ENCODE data around the gene VPS37B.

Gene VPS37B

GRCh38 chr12:122852336-122853275, 43.3 kb downstream of the VPS37B start:
- DNase-seq (ENCODE audit: low read depth), result no peak

DNA sequence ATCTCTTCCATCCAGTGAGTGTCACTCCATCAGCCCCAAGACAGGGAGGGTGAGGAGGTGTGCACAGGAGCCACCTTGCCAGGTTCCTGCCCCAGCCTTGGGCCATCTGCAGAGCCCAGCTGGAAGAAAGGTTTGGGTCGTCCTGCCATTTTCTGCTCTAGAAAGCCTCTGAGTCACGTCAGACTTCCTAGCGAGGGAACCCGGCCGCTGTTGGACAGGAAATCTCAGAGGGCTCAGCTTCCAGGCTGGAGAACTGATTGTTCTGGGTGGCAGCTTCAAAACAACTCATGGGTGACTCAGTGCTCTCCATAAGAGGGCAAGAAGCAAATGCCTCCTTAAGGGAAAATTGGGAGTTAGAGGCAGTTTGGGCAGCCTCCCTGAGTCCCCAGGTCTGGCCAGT, 44.1 kb downstream of the VPS37B start:
- DNase-seq (ENCODE audit: low read depth), result no peak

- DNase-seq (ENCODE audit: low read depth), result no peak
These were observed 45.1 kb downstream of the VPS37B start for GRCh38 chr12:122850695-122851350.

DNA sequence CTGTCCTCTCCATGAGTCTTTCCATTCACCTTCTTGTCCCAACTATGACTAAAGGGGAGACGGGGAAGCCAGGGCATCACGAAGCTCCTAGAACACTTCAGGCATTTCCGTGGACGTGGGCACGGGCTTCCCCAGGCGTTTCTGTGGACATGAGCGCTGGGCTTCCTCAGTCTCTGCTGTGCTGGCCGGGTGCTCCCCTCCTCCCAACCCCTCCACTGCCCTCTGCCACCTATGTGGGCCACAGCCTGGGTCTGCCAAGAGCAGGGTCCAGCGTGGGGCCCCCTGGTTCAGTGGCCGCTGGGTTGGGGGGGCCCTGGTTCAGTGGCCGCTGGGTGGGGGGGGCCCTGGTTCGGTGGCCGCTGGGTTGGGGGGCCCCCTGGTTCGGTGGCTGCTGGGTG, 45.9 kb downstream of the VPS37B start:
- no peak for DNase-seq (ENCODE audit: low read depth)

DNA sequence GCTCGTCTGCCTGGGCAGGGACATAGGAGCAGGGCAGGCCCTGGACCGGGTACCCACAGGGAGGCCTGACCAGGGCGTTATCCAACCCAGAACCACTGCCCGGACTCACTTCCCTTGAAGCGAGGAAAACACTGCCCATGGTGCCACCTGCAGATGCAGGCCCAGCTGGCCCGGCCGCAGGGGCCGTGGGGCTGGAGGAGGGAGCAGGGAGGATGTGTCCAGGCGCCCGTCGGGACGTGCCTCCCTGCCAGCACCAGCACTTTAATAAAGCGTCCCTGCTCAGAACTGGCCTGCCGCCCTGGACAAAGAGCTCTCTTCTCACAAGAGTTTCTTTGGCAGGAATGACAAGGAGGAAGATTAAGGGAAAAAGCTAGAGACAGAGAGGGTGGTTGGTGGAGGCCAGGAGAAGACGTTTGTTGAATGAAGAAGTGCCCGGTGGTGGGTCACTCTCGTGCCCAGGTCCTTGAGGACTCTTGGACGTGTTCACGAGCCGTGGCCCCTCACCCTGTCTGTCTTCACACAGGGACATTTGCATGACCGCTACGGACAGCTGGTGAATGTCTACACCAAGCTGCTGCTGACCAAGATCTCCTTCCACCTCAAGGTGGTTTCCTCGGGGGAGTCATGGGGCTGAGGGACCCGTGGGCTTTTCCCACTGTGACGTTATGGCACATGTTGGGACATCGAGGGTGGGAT, 46.4 kb downstream of the VPS37B start:
- DNase-seq (ENCODE audit: low read depth), result no peak

DNA sequence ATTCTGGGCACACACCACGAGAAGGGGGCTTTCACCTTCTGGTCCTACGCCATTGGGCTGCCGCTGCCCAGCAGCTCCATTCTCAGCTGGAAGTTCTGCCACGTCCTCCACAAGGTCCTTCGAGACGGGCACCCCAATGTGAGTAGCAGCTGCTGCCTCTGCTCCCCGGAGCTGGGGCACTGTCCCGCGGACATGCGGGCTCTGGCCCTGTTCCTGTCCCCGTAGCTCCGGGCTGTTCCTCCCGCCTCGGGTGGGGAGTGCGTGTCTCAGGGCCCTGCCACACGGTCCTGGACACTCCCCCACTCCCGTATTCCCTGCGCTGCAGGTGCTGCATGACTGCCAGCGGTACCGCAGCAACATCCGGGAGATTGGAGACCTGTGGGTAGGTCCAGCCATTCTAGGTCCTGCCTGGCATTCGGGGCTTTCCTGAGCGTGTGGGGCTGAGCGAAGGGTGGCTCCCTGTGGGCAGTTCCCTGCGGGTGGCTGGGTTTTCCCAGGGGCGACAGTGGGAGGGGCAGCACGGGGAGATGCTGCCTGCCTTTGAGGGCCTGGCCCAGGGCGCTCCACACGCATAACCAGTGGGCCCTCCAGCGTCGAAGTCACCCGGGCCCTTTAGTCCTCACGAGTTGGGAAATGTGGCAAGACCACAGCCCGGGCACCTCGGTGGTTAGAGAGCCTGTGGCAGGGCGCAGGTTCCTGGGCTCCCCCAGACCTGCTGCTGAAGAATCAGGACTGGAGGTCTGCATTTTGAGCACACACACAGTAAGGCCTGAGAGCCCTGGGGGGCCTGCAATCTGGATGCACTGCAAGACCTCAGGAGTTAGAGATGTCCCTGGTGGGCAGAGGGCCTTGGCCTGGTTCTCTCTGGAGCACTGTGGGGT, 47.2 kb downstream of the VPS37B start:
- DNase-seq (ENCODE audit: low read depth), result no peak

- no peak for DNase-seq (ENCODE audit: low read depth)
These were observed 48.0 kb downstream of the VPS37B start for GRCh38 chr12:122847921-122848421.

- DNase-seq (ENCODE audit: low read depth), result no peak
These were observed 48.4 kb downstream of the VPS37B start for GRCh38 chr12:122847516-122847836.

DNA sequence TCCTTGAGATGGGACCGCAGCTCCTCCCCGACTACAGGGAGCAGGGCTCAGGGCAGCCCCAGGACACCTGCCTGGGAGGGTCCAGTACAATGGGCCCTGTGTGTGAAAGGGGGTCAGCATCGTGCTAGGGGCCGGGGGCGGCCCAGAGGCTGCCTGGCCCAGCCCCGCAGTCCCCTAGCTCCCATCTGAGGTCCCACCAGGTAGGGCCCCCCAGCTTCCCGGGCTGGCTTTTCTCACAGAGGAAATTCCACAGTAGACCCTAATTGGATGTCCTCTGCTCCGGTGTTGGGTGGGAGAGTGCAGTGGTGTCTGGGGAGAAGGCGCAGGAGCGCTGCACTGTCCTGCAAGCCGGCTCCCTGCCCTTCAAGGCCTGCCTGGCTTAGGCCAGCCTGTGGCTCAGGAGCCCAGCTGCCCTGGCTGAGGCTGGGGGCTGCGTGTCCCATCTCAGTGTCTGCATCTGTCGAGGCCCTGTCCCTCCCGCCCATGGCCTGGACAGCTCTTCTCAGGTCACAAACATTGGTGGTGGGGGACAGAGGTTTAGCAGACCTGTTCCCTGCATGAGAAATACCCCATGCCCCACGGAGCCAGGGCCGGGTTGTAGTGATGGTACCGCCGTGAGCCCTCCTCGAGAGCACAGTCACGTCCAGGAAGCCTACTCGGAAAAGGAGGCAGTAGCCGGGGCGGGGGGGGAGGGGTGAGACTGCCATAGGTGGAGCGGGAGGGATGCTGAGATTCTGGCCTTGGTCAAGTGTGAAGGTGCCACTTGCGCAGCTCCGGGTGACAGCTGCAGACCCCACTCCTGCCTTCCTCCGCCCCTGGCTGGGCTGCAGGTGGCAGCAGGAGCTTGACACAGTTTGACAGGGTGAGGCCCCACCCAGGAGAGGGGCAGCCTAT, 49.1 kb downstream of the VPS37B start:
- DNase-seq (ENCODE audit: low read depth), result no peak

- no peak for DNase-seq (ENCODE audit: low read depth)
These were observed 49.9 kb downstream of the VPS37B start for GRCh38 chr12:122845865-122846621.

- no peak for DNase-seq (ENCODE audit: low read depth)
These were observed 50.7 kb downstream of the VPS37B start for GRCh38 chr12:122845041-122845864.

DNA sequence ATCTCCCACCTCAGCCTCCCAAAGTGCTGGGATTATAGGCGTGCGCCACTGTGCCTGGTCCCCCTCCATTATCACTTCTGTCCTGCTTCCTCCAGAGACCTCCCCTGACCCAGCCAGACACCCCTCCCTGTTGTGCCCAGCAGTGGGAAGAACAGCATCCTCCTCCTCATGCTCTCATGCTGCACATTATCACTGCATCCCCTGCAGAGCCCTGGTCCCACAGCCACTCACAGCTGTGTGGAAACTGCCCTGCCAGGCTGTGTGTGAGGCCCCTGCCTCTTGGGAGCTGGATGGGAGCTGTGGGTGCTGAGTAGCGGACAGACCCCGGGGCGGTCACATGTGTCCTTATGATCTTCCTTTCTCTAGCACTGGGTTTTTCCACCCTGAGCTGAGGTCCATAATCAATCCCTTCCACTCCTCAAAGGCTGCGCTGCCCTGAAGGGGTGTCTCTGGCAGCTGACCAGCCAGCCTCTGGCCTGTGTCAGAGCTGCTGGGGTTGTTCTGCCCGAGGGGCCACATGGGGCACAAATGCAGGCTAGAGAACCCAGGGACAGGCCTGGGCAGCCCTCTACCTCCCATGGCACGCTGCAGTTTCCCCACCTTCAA, 51.5 kb downstream of the VPS37B start:
- no peak for DNase-seq (ENCODE audit: low read depth)

GRCh38 chr12:122843455-122843854, 52.5 kb downstream of the VPS37B start:
- no peak for DNase-seq (ENCODE audit: low read depth)

GRCh38 chr12:122842505-122843405, 53.2 kb downstream of the VPS37B start:
- DNase-seq (ENCODE audit: low read depth), result no peak

DNA sequence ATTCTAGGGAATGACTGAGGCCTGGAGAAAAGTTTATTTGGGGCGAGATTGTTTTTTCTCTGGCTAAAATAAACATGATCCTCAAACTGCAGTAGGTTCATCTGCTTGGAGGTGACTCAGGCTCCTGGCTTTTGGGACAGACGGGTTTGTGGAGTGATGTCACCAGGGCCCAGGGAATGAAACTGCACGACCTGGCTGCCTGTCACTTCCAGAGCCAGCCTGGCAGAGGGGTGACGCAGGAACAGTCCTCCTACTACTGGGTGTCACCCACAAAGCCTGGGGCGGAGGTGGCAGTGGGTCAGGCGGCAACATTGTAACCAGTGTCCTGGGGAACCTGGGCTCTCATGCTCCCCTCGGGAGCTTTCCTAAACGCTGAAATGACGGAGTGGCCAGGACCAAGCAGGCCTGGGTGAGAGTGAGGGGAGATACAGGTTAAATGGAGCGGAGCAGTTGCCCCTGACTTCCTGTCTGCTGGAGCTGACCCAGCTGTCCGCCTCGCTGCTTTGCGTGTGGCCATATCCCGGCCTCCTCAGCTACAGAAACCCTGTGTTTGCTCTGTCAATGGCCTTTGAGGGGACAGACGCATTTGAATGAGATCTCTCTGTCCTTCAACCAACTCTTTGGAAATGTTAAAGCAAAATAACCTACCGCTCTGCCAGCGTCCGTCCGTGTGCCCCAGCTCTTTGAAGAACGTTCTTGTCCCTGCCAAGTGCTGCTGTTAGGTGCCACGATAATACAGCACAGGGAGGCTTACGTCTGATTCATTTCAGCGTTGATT, 54.2 kb downstream of the VPS37B start:
- no peak for DNase-seq (ENCODE audit: low read depth)

DNA sequence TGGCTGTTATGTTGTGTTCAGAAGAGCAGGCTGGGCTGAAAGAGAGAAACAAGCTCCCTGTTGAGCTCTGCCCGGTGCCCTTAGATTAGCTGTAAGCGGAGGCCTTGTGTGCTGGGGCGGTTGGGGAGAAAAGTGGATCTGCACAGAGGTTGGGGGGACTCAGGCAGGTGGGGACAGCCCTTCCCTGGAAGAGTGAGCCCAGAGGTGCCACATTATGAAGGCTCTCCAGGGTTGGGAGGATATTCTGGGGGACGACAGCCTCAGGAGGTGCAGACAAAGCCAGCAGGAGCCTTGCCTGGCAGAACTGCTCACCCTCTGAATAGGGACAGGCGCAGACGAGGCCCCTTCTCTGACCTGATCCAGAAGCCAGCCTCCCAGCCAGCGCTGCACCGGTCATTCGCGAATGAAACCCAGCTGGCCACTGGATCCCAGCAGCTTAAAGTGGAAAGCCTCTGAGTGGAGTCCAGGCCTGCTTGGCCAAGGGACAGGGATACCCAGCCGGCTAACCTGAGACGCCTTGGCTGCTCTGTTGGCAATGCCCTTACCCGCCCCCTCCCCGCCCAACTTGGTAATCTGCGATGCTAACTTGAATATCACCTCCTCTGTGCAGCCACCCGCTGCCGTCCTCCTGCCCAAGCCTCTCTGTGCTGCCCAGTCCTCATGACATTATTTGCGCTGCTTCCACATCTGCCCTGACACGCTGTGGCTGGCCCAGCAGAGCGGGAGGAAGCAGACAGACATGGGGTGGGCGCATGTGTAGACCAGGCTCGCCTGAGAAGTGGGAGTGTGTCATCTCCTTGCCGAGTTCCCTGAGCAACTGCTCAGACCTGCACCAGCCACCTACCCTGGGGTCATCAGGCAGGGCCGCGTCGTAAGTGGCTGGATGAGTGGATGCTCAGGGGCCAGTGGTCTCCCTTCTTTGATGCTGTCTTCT, 55.1 kb downstream of the VPS37B start:
- no peak for DNase-seq (ENCODE audit: low read depth)
